ENCODE measurements around the gene GNG2. TPM values are rescaled to one million over a fixed set of nuclear protein-coding genes. Genes with fewer than 3 reads are reported as not detected.

Gene GNG2
- total RNA-seq, 1 experiment from 2014 or later = not detected

GRCh38 chr14:51860825-51861499 is 550 bp downstream of the GNG2 start:
- no TSS peak for BruUV-seq (replicated peaks)
- DNase-seq = no peak
- no peaks in the 10 kb centered on the region for H3K36me3 Mint-ChIP-seq (ENCODE audit: insufficient read depth, unreplicated experiment)
- H3K27ac Mint-ChIP-seq (ENCODE audit: unreplicated experiment) = no peak overlapping the region
- peak overlapping the region; percentile 33 for H3K4me3 Mint-ChIP-seq (ENCODE audit: low read depth, unreplicated experiment)
- H3K27me3 Mint-ChIP-seq (ENCODE audit: unreplicated experiment) = peaks cover 16% of the 10 kb centered on the region
- H3K9me3 Mint-ChIP-seq (ENCODE audit: low read depth, unreplicated experiment) = no peaks in the 10 kb centered on the region
- CTCF ChIA-PET = interaction anchor here (0.7 to 0.9 kb wide), 3 partner anchors 23 to 53 kb away, joined by 3 to 4 read pairs (median 3); no protein-coding TSS in a partner anchor
- no peak for TF ChIP-seq CTCF (IDR thresholded peaks at IDR 0.05; ENCODE audit: unreplicated experiment)
- H3K4me1 Mint-ChIP-seq (ENCODE audit: low read depth, unreplicated experiment) = peaks cover 15% of the 10 kb centered on the region
- intact Hi-C loops (cut with micrococcal nuclease; ENCODE audit: unreplicated experiment) = loop anchor here (1.0 kb wide), 1 partner anchor 24 kb away; no protein-coding TSS in a partner anchor

- Mint-ChIP-seq H3K27ac (ENCODE audit: unreplicated experiment) (no peak overlapping the region), H3K36me3 (ENCODE audit: insufficient read depth, unreplicated experiment) (no peaks in the 10 kb centered on the region), H3K4me3 (ENCODE audit: low read depth, unreplicated experiment) (no peak overlapping the region), H3K4me1 (ENCODE audit: low read depth, unreplicated experiment) (peaks cover 15% of the 10 kb centered on the region), H3K9me3 (ENCODE audit: low read depth, unreplicated experiment) (no peaks in the 10 kb centered on the region), H3K27me3 (ENCODE audit: unreplicated experiment) (peaks cover 16% of the 10 kb centered on the region)
- no peak for TF ChIP-seq CTCF (IDR thresholded peaks at IDR 0.05; ENCODE audit: unreplicated experiment)
- intact Hi-C loops (cut with micrococcal nuclease; ENCODE audit: unreplicated experiment) = no loop called here
- no TSS peak for BruUV-seq (replicated peaks)
- no peak for DNase-seq
- CTCF ChIA-PET = no interaction called here
Observed at GRCh38 chr14:51862176-51862796, 1.9 kb downstream of the GNG2 start.

GRCh38 chr14:51862860-51863259 is 2.4 kb downstream of the GNG2 start:
- H3K4me1 Mint-ChIP-seq (ENCODE audit: low read depth, unreplicated experiment) = peaks cover 15% of the 10 kb centered on the region
- DNase-seq = no peak
- peaks cover 16% of the 10 kb centered on the region for H3K27me3 Mint-ChIP-seq (ENCODE audit: unreplicated experiment)
- no peaks in the 10 kb centered on the region for H3K9me3 Mint-ChIP-seq (ENCODE audit: low read depth, unreplicated experiment)
- intact Hi-C loops (cut with micrococcal nuclease; ENCODE audit: unreplicated experiment) = no loop called here
- H3K27ac Mint-ChIP-seq (ENCODE audit: unreplicated experiment) = no peak overlapping the region
- TF ChIP-seq CTCF (IDR thresholded peaks at IDR 0.05; ENCODE audit: unreplicated experiment) = no peak
- CTCF ChIA-PET = no interaction called here
- H3K36me3 Mint-ChIP-seq (ENCODE audit: insufficient read depth, unreplicated experiment) = no peaks in the 10 kb centered on the region
- H3K4me3 Mint-ChIP-seq (ENCODE audit: low read depth, unreplicated experiment) = no peak overlapping the region
- BruUV-seq (replicated peaks) = no TSS peak

GRCh38 chr14:51865953-51866747 is 5.7 kb downstream of the GNG2 start:
- CTCF ChIA-PET = interaction anchor here (0.6 kb wide), 1 partner anchor 452 kb away, joined by 3 read pairs; no protein-coding TSS in a partner anchor
- no TSS peak for BruUV-seq (replicated peaks)
- no peak for TF ChIP-seq CTCF (IDR thresholded peaks at IDR 0.05; ENCODE audit: unreplicated experiment)
- Mint-ChIP-seq H3K36me3 (ENCODE audit: insufficient read depth, unreplicated experiment) (no peaks in the 10 kb centered on the region), H3K4me3 (ENCODE audit: low read depth, unreplicated experiment) (no peak overlapping the region), H3K9me3 (ENCODE audit: low read depth, unreplicated experiment) (no peaks in the 10 kb centered on the region), H3K4me1 (ENCODE audit: low read depth, unreplicated experiment) (peaks cover under 1% of the 10 kb centered on the region), H3K27me3 (ENCODE audit: unreplicated experiment) (no peaks in the 10 kb centered on the region), H3K27ac (ENCODE audit: unreplicated experiment) (no peak overlapping the region)
- DNase-seq = peak; percentile 7
- intact Hi-C loops (cut with micrococcal nuclease; ENCODE audit: unreplicated experiment) = no loop called here

All from Calu3 (cell line).